IMR-90 (cell line): ENCODE data around the gene FAM20B. TPM values are rescaled to one million over a fixed set of nuclear protein-coding genes. Genes with fewer than 3 reads are reported as not detected.

ENCODE experiments used
- ATAC-seq: fragments of 200-7000 bp; cut with Tn5 transposase; 2 replicates; pipeline ENCODE4 v1.9.1; 2020; ENCODE audit warnings: low read depth, mild to moderate bottlenecking, moderate library complexity
- BruUV-seq: library from RNA; stranded (reverse); fragments of 400-500 nt; replicated peaks from 2 replicates; lab custom pipeline; 2021; lab: Mats Ljungman, UMichigan
- CTCF ChIA-PET: fragments of 300-600 bp; formaldehyde crosslinking; extraction: SDS; loops from one replicate; lab custom pipeline; 2021; ENCODE audit warnings: antibody characterized with exemption; lab: Yijun Ruan, JAX
- POLR2A ChIA-PET: fragments of 300-600 bp; sonication (Branson Sonifier 250); formaldehyde crosslinking; loops from one replicate; lab custom pipeline; 2022; ENCODE audit warnings: antibody characterized with exemption; ENCODE audit not compliant: unreplicated experiment; lab: Charles Lee
- DNase-seq: peaks from one replicate; pipeline ENCODE4 v3.0.0; 2013
- H2AFZ ChIP-seq: replicated peaks from 2 replicates; pipeline ENCODE3; 2013; ENCODE audit warnings: low read length, mild to moderate bottlenecking; ENCODE audit not compliant: poor library complexity
- H2AK5ac ChIP-seq: 2 replicates; pipeline ENCODE4 v1.6.1; 2013; ENCODE audit warnings: low read depth, low read length, inconsistent platforms
- H2AK9ac ChIP-seq: replicated peaks from 2 replicates; pipeline ENCODE3; 2013; ENCODE audit warnings: mild to moderate bottlenecking, low read depth, low read length, moderate library complexity; ENCODE audit not compliant: poor library complexity
- H2BK120ac ChIP-seq: 2 replicates; pipeline ENCODE4 v1.6.1; 2013; ENCODE audit warnings: low read depth, low read length, inconsistent platforms
- H2BK15ac ChIP-seq: 3 replicates; pipeline ENCODE4 v1.6.1; 2013; ENCODE audit warnings: low read depth, low read length, inconsistent platforms
- H2BK20ac ChIP-seq: 2 replicates; pipeline ENCODE4 v1.6.1; 2013; ENCODE audit warnings: low read depth, mild to moderate bottlenecking, inconsistent platforms, low read length, moderate library complexity
- H2BK5ac ChIP-seq: 2 replicates; pipeline ENCODE4 v1.6.1; 2013; ENCODE audit warnings: mild to moderate bottlenecking, low read depth, low read length, inconsistent platforms; ENCODE audit not compliant: poor library complexity, severe bottlenecking
- H3K14ac ChIP-seq: replicated peaks from 2 replicates; pipeline ENCODE4 v1.6.1; 2013; ENCODE audit warnings: low read depth, low read length, inconsistent platforms
- H3K18ac ChIP-seq: 2 replicates; pipeline ENCODE4 v1.6.1; 2013; ENCODE audit warnings: low read depth, low read length, control low read depth
- H3K23ac ChIP-seq: 2 replicates; pipeline ENCODE4 v1.6.1; 2013; ENCODE audit warnings: low read depth, low read length, inconsistent platforms
- H3K27ac ChIP-seq: 2 replicates; pipeline ENCODE4 v1.5.1; 2013; ENCODE audit warnings: mild to moderate bottlenecking, control low read depth, low read length; ENCODE audit not compliant: insufficient read depth
- H3K27me3 ChIP-seq: 2 replicates; pipeline ENCODE4 v1.6.1; 2013; ENCODE audit warnings: low read length; ENCODE audit not compliant: control insufficient read depth, insufficient read depth
- H3K36me3 ChIP-seq: 2 replicates; pipeline ENCODE4 v1.6.1; 2013; ENCODE audit warnings: low read length, mixed read lengths; ENCODE audit not compliant: control insufficient read depth, insufficient read depth
- H3K4ac ChIP-seq: 2 replicates; pipeline ENCODE4 v1.6.1; 2013; ENCODE audit warnings: low read depth, low read length, inconsistent platforms
- H3K4me1 ChIP-seq: 2 replicates; pipeline ENCODE4 v1.6.1; 2013; ENCODE audit warnings: low read length, mixed read lengths; ENCODE audit not compliant: control insufficient read depth, insufficient read depth
- H3K4me2 ChIP-seq: 2 replicates; pipeline ENCODE4 v1.6.1; 2013; ENCODE audit warnings: low read depth, mild to moderate bottlenecking, control low read depth, low read length, moderate library complexity
- H3K4me3 ChIP-seq: 2 replicates; pipeline ENCODE4 v1.5.1; 2013; ENCODE audit warnings: low read depth, mild to moderate bottlenecking, control low read depth, low read length, moderate library complexity; ENCODE audit not compliant: insufficient read depth
- H3K56ac ChIP-seq: 2 replicates; pipeline ENCODE4 v1.6.1; 2013; ENCODE audit warnings: low read length, inconsistent platforms; ENCODE audit not compliant: insufficient read depth; ENCODE audit errors: extremely low read depth
- H3K79me1 ChIP-seq, 2 experiments: 2 replicates each; pipeline ENCODE4 v1.6.1; 2013; ENCODE audit warnings: low read length in 2 of 2, inconsistent platforms in 1 of 2, low read depth in 1 of 2
- H3K9ac ChIP-seq: 2 replicates; pipeline ENCODE4 v1.6.1; 2013; ENCODE audit warnings: low read depth, low read length, control low read depth
- H3K9me1 ChIP-seq: 2 replicates; pipeline ENCODE4 v1.6.1; 2013; ENCODE audit warnings: low read length, inconsistent platforms; ENCODE audit not compliant: insufficient read depth
- H3K9me3 ChIP-seq: 2 replicates; pipeline ENCODE4 v1.6.1; 2013; ENCODE audit warnings: low read length; ENCODE audit not compliant: control insufficient read depth, insufficient read depth
- H4K20me1 ChIP-seq: 2 replicates; pipeline ENCODE4 v1.6.1; 2013; ENCODE audit warnings: low read length, inconsistent platforms; ENCODE audit not compliant: insufficient read depth
- H4K5ac ChIP-seq: 2 replicates; pipeline ENCODE4 v1.6.1; 2013; ENCODE audit warnings: mild to moderate bottlenecking, low read depth, low read length, control low read depth
- H4K8ac ChIP-seq, 2 experiments: 2 replicates each; pipeline ENCODE4 v1.6.1; 2013; ENCODE audit warnings: low read depth in 2 of 2, low read length in 2 of 2, control low read depth in 1 of 2, inconsistent platforms in 1 of 2
- H4K91ac ChIP-seq: 2 replicates; pipeline ENCODE4 v1.6.1; 2013; ENCODE audit warnings: low read depth, low read length, inconsistent platforms; ENCODE audit not compliant: insufficient read depth
- MAZ ChIP-seq: IDR thresholded peaks from 2 replicates; pipeline ENCODE4 v1.6.1; 2012; ENCODE audit warnings: low read depth, mild to moderate bottlenecking, low read length, improper control_type of control experiment, moderate library complexity, borderline replicate concordance
- NFE2L2 ChIP-seq: fragments of 150-350 bp; IDR thresholded peaks from 2 replicates; pipeline ENCODE4 v1.6.1; 2016; ENCODE audit warnings: low read depth, mild to moderate bottlenecking, low read length
- USF2 ChIP-seq: fragments of 150-350 bp; IDR thresholded peaks from 2 replicates; pipeline ENCODE4 v1.6.1; 2017; ENCODE audit warnings: mild to moderate bottlenecking, antibody characterized with exemption, low read length, low read depth
- WGBS, 2 experiments: methylation state at CpG; one replicate each; pipeline versions ENCODE4 v1.1.5 to v1.1.7; 2013; ENCODE audit warnings: missing lambda C conversion rate in 2 of 2; ENCODE audit not compliant: insufficient read length in 1 of 2; ENCODE audit errors: extremely low coverage in 2 of 2; 5-methylcytosine and 5-hydroxymethylcytosine counted together
- dilution Hi-C: fragments of 300-500 bp; cut with HindIII; formaldehyde crosslinking; loops from one replicate; pipeline ENCODE4 v1.14.3; 2018; ENCODE audit warnings: low sequenced_read_pairs; ENCODE audit not compliant: unreplicated experiment
- in situ Hi-C: fragments of 300-500 bp; cut with MboI; formaldehyde crosslinking; loops from 3 replicates; pipeline ENCODE4 v1.14.3; 2019; ENCODE audit warnings: low sequenced_read_pairs, inconsistent platforms, mixed read lengths
- intact Hi-C: fragments of 100-400 bp; cut with micrococcal nuclease; formaldehyde crosslinking; loops from 2 replicates; pipeline ENCODE4 v1.10.0; 2022
- polyA plus RNA-seq, 3 experiments: library from polyadenylated mRNA; depleted of rRNA; stranded (reverse); fragments of >200 nt; gene quantifications; 2 replicates each; pipeline ENCODE4 v1.2.3, GENCODE V29; 2012; ENCODE audit warnings: low replicate concordance in 1 of 3
- total RNA-seq: library from RNA; depleted of rRNA; stranded (reverse); fragments of >200 nt; gene quantifications from 2 replicates; pipeline ENCODE4 v1.2.3, GENCODE V29; 2012
- TF ChIP-seq, protein P1 (sequence below): fragments of 150-350 bp; IDR thresholded peaks from 2 replicates; pipeline ENCODE4 v1.6.1; 2016; ENCODE audit warnings: low read depth, mild to moderate bottlenecking, low read length, moderate library complexity, borderline replicate concordance

The FAM20B gene
- total and polyA plus RNA-seq, 2 of the 4 experiments (the other 2 are of a cell fraction), result 17.1 to 38.4 TPM

DNA sequence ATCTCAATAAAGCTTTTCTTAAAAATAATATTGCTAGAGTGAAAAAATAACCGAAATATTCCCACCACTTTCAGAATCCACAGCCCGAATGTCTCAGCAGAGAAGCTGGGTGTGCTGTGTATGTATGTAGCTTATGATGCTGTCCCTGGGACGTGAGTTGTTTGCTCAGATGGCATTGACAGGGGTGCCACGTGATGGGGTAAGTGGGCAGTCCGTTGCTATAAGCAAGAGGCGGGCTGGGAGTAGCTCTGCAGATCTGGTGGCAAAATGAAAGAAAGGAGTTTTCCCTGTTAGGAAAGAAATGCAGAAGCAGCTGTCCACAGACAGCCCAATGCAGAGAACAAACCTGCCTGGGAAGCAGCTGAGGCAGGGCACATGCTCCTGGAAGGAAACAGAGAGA, 3.8 kb upstream of the FAM20B start:
- TF ChIP-seq MAZ (no peak), USF2 (peak; percentile 79), NFE2L2 (no peak)
- TF ChIP-seq, protein P1, sequence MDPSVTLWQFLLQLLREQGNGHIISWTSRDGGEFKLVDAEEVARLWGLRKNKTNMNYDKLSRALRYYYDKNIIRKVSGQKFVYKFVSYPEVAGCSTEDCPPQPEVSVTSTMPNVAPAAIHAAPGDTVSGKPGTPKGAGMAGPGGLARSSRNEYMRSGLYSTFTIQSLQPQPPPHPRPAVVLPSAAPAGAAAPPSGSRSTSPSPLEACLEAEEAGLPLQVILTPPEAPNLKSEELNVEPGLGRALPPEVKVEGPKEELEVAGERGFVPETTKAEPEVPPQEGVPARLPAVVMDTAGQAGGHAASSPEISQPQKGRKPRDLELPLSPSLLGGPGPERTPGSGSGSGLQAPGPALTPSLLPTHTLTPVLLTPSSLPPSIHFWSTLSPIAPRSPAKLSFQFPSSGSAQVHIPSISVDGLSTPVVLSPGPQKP, result no peak
- intact Hi-C loops, result no loop called here

More for the DNA sequence above, 3.8 kb upstream of the FAM20B start:
- H2BK120ac ChIP-seq, result no peak overlapping the region
- no peaks in the 10 kb centered on the region; the same call in 1 of the 2 replicates for H4K20me1 ChIP-seq
- no peak overlapping the region for H4K5ac ChIP-seq
- CTCF ChIA-PET, result interaction anchor here (0.5 to 2.0 kb wide), 2 partner anchors 19 to 43 kb away, joined by 4 to 5 read pairs; no protein-coding TSS in a partner anchor
- no peaks in the 10 kb centered on the region for H3K36me3 ChIP-seq
- no peaks in the 10 kb centered on the region for H3K9me3 ChIP-seq
- H2BK15ac ChIP-seq, result no peak overlapping the region
- peak overlapping the region; percentile 81 for H2AFZ ChIP-seq
- H4K8ac ChIP-seq, result no peak overlapping the region
- peak; percentile 51 for DNase-seq
- BruUV-seq, result no TSS peak
- H2AK9ac ChIP-seq, result no peak overlapping the region
- no peak overlapping the region for H3K14ac ChIP-seq
- 27% methylated on average over 2 of the region's 6 CpGs; no CpG with 5 or more reads in 1 of the 2 experiments for WGBS, 2 experiments
- dilution Hi-C loops, result no loop called here
- H3K56ac ChIP-seq, result no peak overlapping the region
- H3K23ac ChIP-seq, result no peak overlapping the region
- no peak overlapping the region for H2AK5ac ChIP-seq
- in situ Hi-C loops, result no loop called here
- H3K79me1 ChIP-seq, result peaks cover 3 to 5% of the 10 kb centered on the region in 2 experiments; a peak in 2 of 4 replicates
- H2BK20ac ChIP-seq, result no peak overlapping the region
- H3K18ac ChIP-seq, result no peak overlapping the region
- no peak for ATAC-seq
- peaks cover 2% of the 10 kb centered on the region for H3K4me1 ChIP-seq
- H3K4me2 ChIP-seq, result peak overlapping the region; percentile 69
- H3K4me3 ChIP-seq, result peak overlapping the region; percentile 12; the same call in 1 of the 2 replicates
- no peak overlapping the region for H3K27ac ChIP-seq
- H2BK5ac ChIP-seq, result no peak overlapping the region
- no peaks in the 10 kb centered on the region for H3K27me3 ChIP-seq
- no peak overlapping the region for H4K91ac ChIP-seq
- H3K4ac ChIP-seq, result no peak overlapping the region
- peaks cover 6% of the 10 kb centered on the region for H3K9me1 ChIP-seq
- POLR2A ChIA-PET, result no interaction called here
- no peak overlapping the region for H3K9ac ChIP-seq
